RWPE2 (cell line): ENCODE measurements around the gene PLEKHG1.
A peak's percentile ranks its signal among the peaks of the same experiment; 100 is the strongest.

Experiments used
- ATAC-seq: fragments of 200-7000 bp; cut with Tn5 transposase; 3 replicates; pipeline ENCODE4 v1.9.1; 2021; ENCODE audit warnings: low read depth
- DNase-seq: peaks from one replicate; pipeline ENCODE4 v3.0.0-alpha.2; 2020; ENCODE audit warnings: low spot score
- H3K27ac ChIP-seq: fragments of 450-650 bp; 2 replicates; pipeline ENCODE4 v1.5.1; 2017; ENCODE audit warnings: mild to moderate bottlenecking; ENCODE audit not compliant: poor library complexity, severe bottlenecking
- H3K27me3 ChIP-seq: fragments of 250-450 bp; sonication (Bioruptor Pico); 2 replicates; pipeline ENCODE4 v1.5.1; 2021; ENCODE audit warnings: mild to moderate bottlenecking, moderate library complexity; ENCODE audit not compliant: insufficient read depth, poor library complexity, severe bottlenecking
- H3K36me3 ChIP-seq: fragments of 250-450 bp; sonication (Bioruptor Pico); 2 replicates; pipeline ENCODE4 v1.5.1; 2020; ENCODE audit warnings: low read depth, mild to moderate bottlenecking, moderate library complexity
- H3K4me1 ChIP-seq: fragments of 250-450 bp; sonication (Bioruptor Pico); 2 replicates; pipeline ENCODE4 v1.5.1; 2021; ENCODE audit warnings: mild to moderate bottlenecking, moderate library complexity; ENCODE audit not compliant: insufficient read depth, poor library complexity, severe bottlenecking
- H3K4me3 ChIP-seq: fragments of 250-450 bp; sonication (Bioruptor Pico); 2 replicates; pipeline ENCODE4 v1.5.1; 2021; ENCODE audit warnings: mild to moderate bottlenecking, moderate library complexity; ENCODE audit not compliant: severe bottlenecking
- H3K9me3 ChIP-seq: fragments of 250-450 bp; sonication (Bioruptor Pico); 2 replicates; pipeline ENCODE4 v1.5.1; 2021; ENCODE audit warnings: mild to moderate bottlenecking, moderate library complexity; ENCODE audit not compliant: severe bottlenecking
- TF ChIP-seq, protein P1 (sequence below): fragments of 450-650 bp; IDR thresholded peaks from one replicate; pipeline ENCODE4 v1.5.1; 2017; ENCODE audit warnings: mild to moderate bottlenecking, moderate library complexity; ENCODE audit not compliant: poor library complexity, severe bottlenecking

PLEKHG1 gene

DNA sequence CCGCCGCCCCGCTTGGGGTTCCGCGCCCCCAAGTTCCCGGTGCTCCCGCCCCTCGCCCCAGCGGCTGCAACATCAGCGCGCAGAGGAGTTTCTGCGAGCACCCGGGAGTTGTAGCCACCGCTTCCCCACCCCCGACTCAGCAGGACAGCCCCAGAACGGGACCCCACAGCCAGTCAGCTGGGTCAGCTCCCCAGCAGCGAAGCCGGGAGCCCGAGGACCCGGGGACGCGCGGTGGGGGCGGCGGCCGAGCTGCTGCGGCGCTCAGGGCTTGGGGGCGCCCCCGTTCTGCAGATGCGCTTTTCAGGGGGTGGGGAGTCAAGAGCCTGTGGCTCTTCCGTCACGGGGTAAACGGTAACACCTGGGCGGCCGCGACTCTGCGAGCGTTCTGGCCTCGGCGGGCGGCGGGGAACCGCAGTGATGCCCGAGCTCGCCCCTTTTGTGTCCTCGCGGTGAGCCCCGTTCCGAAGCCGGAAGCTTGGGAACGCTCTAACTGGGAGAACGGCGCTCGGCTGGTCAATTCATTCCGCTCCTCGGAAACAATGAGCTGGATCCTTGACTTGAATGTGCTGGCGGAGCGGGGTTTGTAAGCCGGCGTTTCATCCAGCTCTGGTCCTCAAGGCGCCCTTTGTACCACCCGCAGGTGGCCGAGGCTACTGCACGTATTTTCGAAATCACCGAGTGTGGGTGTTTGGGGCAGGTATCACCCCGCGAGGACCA, 774 bp downstream of the PLEKHG1 start:
- TF ChIP-seq, protein P1, sequence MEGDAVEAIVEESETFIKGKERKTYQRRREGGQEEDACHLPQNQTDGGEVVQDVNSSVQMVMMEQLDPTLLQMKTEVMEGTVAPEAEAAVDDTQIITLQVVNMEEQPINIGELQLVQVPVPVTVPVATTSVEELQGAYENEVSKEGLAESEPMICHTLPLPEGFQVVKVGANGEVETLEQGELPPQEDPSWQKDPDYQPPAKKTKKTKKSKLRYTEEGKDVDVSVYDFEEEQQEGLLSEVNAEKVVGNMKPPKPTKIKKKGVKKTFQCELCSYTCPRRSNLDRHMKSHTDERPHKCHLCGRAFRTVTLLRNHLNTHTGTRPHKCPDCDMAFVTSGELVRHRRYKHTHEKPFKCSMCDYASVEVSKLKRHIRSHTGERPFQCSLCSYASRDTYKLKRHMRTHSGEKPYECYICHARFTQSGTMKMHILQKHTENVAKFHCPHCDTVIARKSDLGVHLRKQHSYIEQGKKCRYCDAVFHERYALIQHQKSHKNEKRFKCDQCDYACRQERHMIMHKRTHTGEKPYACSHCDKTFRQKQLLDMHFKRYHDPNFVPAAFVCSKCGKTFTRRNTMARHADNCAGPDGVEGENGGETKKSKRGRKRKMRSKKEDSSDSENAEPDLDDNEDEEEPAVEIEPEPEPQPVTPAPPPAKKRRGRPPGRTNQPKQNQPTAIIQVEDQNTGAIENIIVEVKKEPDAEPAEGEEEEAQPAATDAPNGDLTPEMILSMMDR: peak; percentile 53
- no peak overlapping the region for H3K27ac ChIP-seq
- DNase-seq (peak; percentile 73), ATAC-seq (peak; percentile 86)
- no peaks in the 10 kb centered on the region for H3K36me3 ChIP-seq
- H3K4me1 ChIP-seq: no peaks in the 10 kb centered on the region
- H3K27me3 ChIP-seq: no peaks in the 10 kb centered on the region
- peak overlapping the region; percentile 44 for H3K4me3 ChIP-seq
- no peaks in the 10 kb centered on the region for H3K9me3 ChIP-seq

DNA sequence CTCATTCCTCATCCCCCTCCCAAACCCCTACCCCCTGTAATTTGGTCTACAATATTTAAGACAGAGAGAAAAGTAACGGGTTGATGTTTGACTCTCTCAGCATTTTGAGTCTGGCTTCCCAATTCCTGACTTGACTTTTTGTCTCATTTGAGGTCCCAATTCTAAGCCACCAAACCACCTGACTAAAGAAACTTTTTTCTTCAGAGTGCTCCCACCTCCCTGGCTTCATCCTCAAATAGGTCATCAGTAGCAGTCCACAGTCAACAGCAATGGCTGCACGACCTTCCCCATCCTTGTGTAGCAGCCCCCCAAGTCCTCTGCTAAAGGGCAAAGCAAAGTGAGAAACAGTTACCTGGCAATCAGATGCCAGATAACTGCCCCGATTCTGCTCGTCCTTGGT, 1.8 kb downstream of the PLEKHG1 start:
- Histone ChIP-seq H3K9me3 (no peaks in the 10 kb centered on the region), H3K4me1 (no peaks in the 10 kb centered on the region)
- no peak for ATAC-seq

DNA sequence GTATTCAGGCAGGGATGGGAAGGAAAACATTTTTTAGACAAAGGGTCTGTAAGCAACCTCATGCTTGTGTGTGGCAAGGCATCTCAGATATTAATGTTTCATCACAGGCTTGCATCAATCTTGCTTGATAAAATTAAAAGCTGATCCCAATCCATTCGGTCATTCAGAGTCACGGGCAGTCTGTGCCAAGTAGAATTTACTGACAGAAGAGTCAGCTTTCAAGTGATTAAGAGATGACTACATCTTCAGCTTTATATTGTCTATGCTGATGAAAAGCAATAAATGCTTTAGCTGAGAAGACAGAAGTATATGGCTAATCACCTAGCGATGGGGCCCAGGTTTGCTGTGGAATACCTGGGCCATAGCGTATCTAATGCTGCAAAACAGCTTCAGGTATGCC, 3.5 kb downstream of the PLEKHG1 start:
- Histone ChIP-seq H3K4me1 (no peaks in the 10 kb centered on the region), H3K27me3 (no peaks in the 10 kb centered on the region), H3K4me3 (no peak overlapping the region), H3K36me3 (no peaks in the 10 kb centered on the region), H3K27ac (no peak overlapping the region), H3K9me3 (no peaks in the 10 kb centered on the region)
- DNase-seq (no peak), ATAC-seq (no peak)
- TF ChIP-seq, protein P1: no peak

More for the DNA sequence above, 1.8 kb downstream of the PLEKHG1 start:
- H3K36me3 ChIP-seq: no peaks in the 10 kb centered on the region
- H3K27me3 ChIP-seq: no peaks in the 10 kb centered on the region
- no peak for DNase-seq
- H3K27ac ChIP-seq: no peak overlapping the region
- no peak overlapping the region for H3K4me3 ChIP-seq
- TF ChIP-seq, protein P1: no peak

DNA sequence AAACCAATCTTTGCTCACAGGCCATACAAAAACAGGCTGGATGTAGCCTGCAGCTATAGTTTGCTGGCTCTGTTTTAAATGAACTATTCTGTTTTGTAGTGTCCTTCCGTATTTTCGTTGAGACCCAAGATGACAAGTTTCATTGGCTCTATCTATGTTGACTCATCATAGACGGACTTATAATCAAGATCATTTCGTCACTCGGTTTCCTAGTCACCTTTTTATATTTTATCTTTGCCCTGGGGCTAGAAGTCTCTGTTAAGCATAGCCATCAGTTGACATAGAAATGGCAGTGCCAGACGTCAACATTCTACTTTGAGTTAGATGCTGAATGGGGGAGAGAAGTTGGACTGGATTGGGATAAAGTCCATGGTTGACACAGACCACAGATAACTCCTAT, 4.8 kb downstream of the PLEKHG1 start:
- Histone ChIP-seq H3K27me3 (no peaks in the 10 kb centered on the region), H3K4me3 (no peak overlapping the region), H3K9me3 (no peaks in the 10 kb centered on the region), H3K4me1 (no peaks in the 10 kb centered on the region), H3K36me3 (no peaks in the 10 kb centered on the region), H3K27ac (no peak overlapping the region)
- ATAC-seq (no peak), DNase-seq (no peak)
- TF ChIP-seq, protein P1: no peak

DNA sequence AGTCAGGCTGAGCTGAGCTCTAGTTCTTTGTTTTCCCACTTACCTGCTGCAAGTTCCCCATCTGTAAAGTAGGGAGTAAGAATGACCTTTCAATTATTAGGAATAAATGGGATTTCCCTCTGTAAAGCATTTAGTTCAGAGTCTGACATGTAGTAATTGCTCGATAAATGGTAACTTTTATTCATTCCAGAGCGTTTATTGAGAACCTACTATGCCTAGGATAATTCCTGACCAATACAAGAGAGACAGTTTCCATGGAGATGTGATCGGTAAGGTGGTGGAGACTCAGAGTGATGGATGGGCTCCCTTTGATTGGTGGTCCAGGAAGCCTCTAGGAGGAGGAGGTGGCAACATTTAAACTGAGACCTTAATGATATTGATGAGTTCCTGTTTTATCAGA, 5.6 kb downstream of the PLEKHG1 start:
- H3K27ac ChIP-seq: no peak overlapping the region

More for the DNA sequence above, 5.6 kb downstream of the PLEKHG1 start:
- H3K9me3 ChIP-seq: no peaks in the 10 kb centered on the region
- H3K27me3 ChIP-seq: no peaks in the 10 kb centered on the region
- DNase-seq (no peak), ATAC-seq (no peak)
- no peaks in the 10 kb centered on the region for H3K4me1 ChIP-seq
- no peak overlapping the region for H3K4me3 ChIP-seq
- H3K36me3 ChIP-seq: no peaks in the 10 kb centered on the region
- TF ChIP-seq, protein P1: no peak
